T-cell (primary cell): Measurements from ENCODE around the gene GFY. TPM values are rescaled to one million over a fixed set of nuclear protein-coding genes. Genes with fewer than 3 reads are reported as not detected.

ENCODE experiments used
- ATAC-seq, 4 experiments: fragments of 200-7000 bp in 3 of 4; fragments of 150-1000 bp in 1 of 4; cut with Tn5 transposase; replicated peaks in 1 of 4; 1 replicate in 3 of 4; 2 replicates in 1 of 4; pipeline ENCODE4 v1.10.0; 2021; ENCODE audit warnings: moderate library complexity in 3 of 4, mild to moderate bottlenecking in 2 of 4, moderate number of reproducible peaks in 1 of 4
- CTCF ChIA-PET, 2 donors: fragments of 300-600 bp; sonication (Branson Sonifier 250); formaldehyde crosslinking; loops; one replicate each; lab custom pipeline; 2022; ENCODE audit warnings: antibody characterized with exemption in 2 of 2; lab: Charles Lee
- POLR2A ChIA-PET, 2 donors: fragments of 300-600 bp; sonication (Branson Sonifier 250); formaldehyde crosslinking; loops; one replicate each; lab custom pipeline; 2022; ENCODE audit warnings: antibody characterized with exemption in 2 of 2; lab: Charles Lee
- DNase-seq, 35 experiments: peaks; one replicate each; pipeline versions ENCODE4 v3.0.0 to v3.0.0-alpha.2; 2013 to 2023
- H3K27ac ChIP-seq: one replicate; pipeline ENCODE4 v1.5.1; 2013; ENCODE audit warnings: low read length
- H3K27me3 ChIP-seq, 2 experiments: replicated peaks in 1 of 2; 1 replicate in 1 of 2; 2 replicates in 1 of 2; pipeline versions ENCODE4 v1.6.1 to v1.7.0; 2013; ENCODE audit warnings: low read length in 1 of 2, mixed read lengths in 1 of 2; ENCODE audit not compliant: control insufficient read depth in 2 of 2, insufficient read depth in 2 of 2; ENCODE audit errors: extremely low read depth in 1 of 2
- H3K36me3 ChIP-seq, 2 donors: 1 replicate in 1 of 2; 2 replicates in 1 of 2; pipeline versions ENCODE4 v1.6.1 to v1.7.0; 2013; ENCODE audit warnings: low read length in 1 of 2; ENCODE audit not compliant: control insufficient read depth in 2 of 2, insufficient read depth in 1 of 2; ENCODE audit errors: extremely low read depth in 1 of 2
- H3K4me1 ChIP-seq, 2 experiments: 1 replicate in 1 of 2; 2 replicates in 1 of 2; pipeline versions ENCODE4 v1.6.1 to v1.7.0; 2013; ENCODE audit warnings: low read length in 2 of 2, mixed read lengths in 1 of 2; ENCODE audit not compliant: insufficient read depth in 2 of 2, control insufficient read depth in 1 of 2; ENCODE audit errors: extremely low read depth in 1 of 2
- H3K4me3 ChIP-seq, 2 donors: 1 replicate in 1 of 2; 2 replicates in 1 of 2; pipeline versions ENCODE4 v1.5.1 to v1.7.0; 2013; ENCODE audit warnings: mild to moderate bottlenecking in 2 of 2, low read length in 1 of 2, moderate library complexity in 1 of 2; ENCODE audit not compliant: control insufficient read depth in 1 of 2; ENCODE audit errors: extremely low read depth in 1 of 2
- H3K9me3 ChIP-seq: 2 replicates; pipeline ENCODE4 v1.7.0; 2013
- H3K27ac Mint-ChIP-seq, 2 donors: one replicate each; pipeline ENCODE4 v1.8.0; 2020 to 2021; ENCODE audit warnings: mild to moderate bottlenecking in 2 of 2, mixed read lengths in 2 of 2
- H3K27me3 Mint-ChIP-seq, 2 donors: one replicate each; pipeline ENCODE4 v1.8.0; 2021 to 2022; ENCODE audit warnings: mixed read lengths in 2 of 2
- H3K36me3 Mint-ChIP-seq: one replicate; pipeline ENCODE4 v1.8.0; 2021; ENCODE audit warnings: mixed read lengths
- H3K4me1 Mint-ChIP-seq, 3 donors: one replicate each; pipeline ENCODE4 v1.8.0; 2020 to 2022; ENCODE audit warnings: mixed read lengths in 3 of 3, mild to moderate bottlenecking in 1 of 3
- H3K4me3 Mint-ChIP-seq, 3 donors: one replicate each; pipeline ENCODE4 v1.8.0; 2020 to 2022; ENCODE audit warnings: mild to moderate bottlenecking in 3 of 3, mixed read lengths in 3 of 3, moderate library complexity in 3 of 3
- H3K9me3 Mint-ChIP-seq, 3 donors: one replicate each; pipeline ENCODE4 v1.8.0; 2020 to 2022; ENCODE audit warnings: mixed read lengths in 3 of 3
- WGBS: methylation state at CpG from one replicate; pipeline ENCODE4 v1.1.5; 2013; ENCODE audit warnings: missing lambda C conversion rate; ENCODE audit not compliant: insufficient coverage; 5-methylcytosine and 5-hydroxymethylcytosine counted together
- total RNA-seq, 35 experiments: library from RNA in 6 of 35; stranded (reverse) in 6 of 35; fragments of 120-200 nt in 1 of 35; gene quantifications; one replicate each; pipeline versions ENCODE4 v1.2.1 to v1.2.4 and lab custom pipeline; 2013 to 2026

Gene GFY
- total RNA-seq, 5 donors from 2014 or later (not counting 1 experiment from before 2014, with no cell fraction given) = 0.16 TPM; not detected in 4

GRCh38 chr19:49403404-49404187 is 21.6 kb upstream of the GFY start:
- ChIA-PET POLR2A (no interaction called here), CTCF (no interaction called here)
- no peak overlapping the region for H3K4me3 ChIP-seq
- peaks cover 20 to 37% of the 10 kb centered on the region in 2 experiments for H3K4me1 ChIP-seq
- H3K9me3 Mint-ChIP-seq = no peaks in the 10 kb centered on the region
- 94% methylated on average over 2 of the region's 7 CpGs for WGBS
- H3K36me3 ChIP-seq = no peaks in the 10 kb centered on the region
- H3K36me3 Mint-ChIP-seq = no peaks in the 10 kb centered on the region
- peaks cover 0 to 5% of the 10 kb centered on the region in 2 experiments for H3K27me3 ChIP-seq
- H3K27ac ChIP-seq = no peak overlapping the region
- H3K9me3 ChIP-seq = no peaks in the 10 kb centered on the region
- H3K27me3 Mint-ChIP-seq = no peaks in the 10 kb centered on the region
- no peak overlapping the region for H3K4me3 Mint-ChIP-seq
- ATAC-seq (peak in 1 of 4 experiments; percentile 31), DNase-seq (no peak)
- H3K27ac Mint-ChIP-seq = peak overlapping the region in 1 of 2 donors; percentile 27
- peaks cover 27 to 40% (median 32%) of the 10 kb centered on the region in 3 donors for H3K4me1 Mint-ChIP-seq

GRCh38 chr19:49407079-49407478 is 18.1 kb upstream of the GFY start:
- CTCF ChIA-PET = no interaction called here
- Histone ChIP-seq H3K4me3 (no peak overlapping the region), H3K27ac (no peak overlapping the region), H3K4me1 (peaks cover 38 to 63% of the 10 kb centered on the region in 2 experiments), H3K9me3 (no peaks in the 10 kb centered on the region), H3K27me3 (peaks cover 0 to 3% of the 10 kb centered on the region in 2 experiments), H3K36me3 (no peaks in the 10 kb centered on the region)
- no peaks in the 10 kb centered on the region for H3K36me3 Mint-ChIP-seq
- 81% methylated on average over 5 of the region's 7 CpGs for WGBS
- POLR2A ChIA-PET = no interaction called here
- H3K4me3 Mint-ChIP-seq = peak overlapping the region in 1 of 3 donors; percentile 76
- peaks cover 51 to 66% (median 58%) of the 10 kb centered on the region in 3 donors for H3K4me1 Mint-ChIP-seq
- H3K27ac Mint-ChIP-seq = no peak overlapping the region
- ATAC-seq (no peak), DNase-seq (no peak)
- no peaks in the 10 kb centered on the region for H3K27me3 Mint-ChIP-seq
- H3K9me3 Mint-ChIP-seq = no peaks in the 10 kb centered on the region

GRCh38 chr19:49407482-49408015 is 17.6 kb upstream of the GFY start:
- peaks cover 0 to 3% of the 10 kb centered on the region in 2 experiments for H3K27me3 ChIP-seq
- H3K4me3 ChIP-seq = peak overlapping the region in 1 of 2 donors; percentile 18
- Mint-ChIP-seq H3K9me3 (no peaks in the 10 kb centered on the region), H3K27me3 (no peaks in the 10 kb centered on the region), H3K4me3 (peak overlapping the region in 1 of 3 donors; percentile 76), H3K27ac (peak overlapping the region; percentile 77 to 96), H3K36me3 (no peaks in the 10 kb centered on the region), H3K4me1 (peaks cover 56 to 71% (median 62%) of the 10 kb centered on the region in 3 donors)
- H3K4me1 ChIP-seq = peaks cover 42 to 68% of the 10 kb centered on the region in 2 experiments
- WGBS = 84% methylated on average over 12 of the region's 16 CpGs
- POLR2A ChIA-PET = no interaction called here
- H3K36me3 ChIP-seq = no peaks in the 10 kb centered on the region
- H3K9me3 ChIP-seq = no peaks in the 10 kb centered on the region
- DNase-seq (no peak), ATAC-seq (peak in 1 of 4 experiments; percentile 19)
- CTCF ChIA-PET = no interaction called here
- no peak overlapping the region for H3K27ac ChIP-seq

GRCh38 chr19:49408816-49409440 is 16.3 kb upstream of the GFY start:
- Histone ChIP-seq H3K9me3 (no peaks in the 10 kb centered on the region), H3K27me3 (peaks cover 0 to 5% of the 10 kb centered on the region in 2 experiments), H3K36me3 (no peaks in the 10 kb centered on the region), H3K27ac (peak overlapping the region; percentile 65), H3K4me3 (no peak overlapping the region), H3K4me1 (peaks cover 36 to 65% of the 10 kb centered on the region in 2 experiments)
- no peak for DNase-seq
- CTCF ChIA-PET = interaction anchor here (0.5 to 0.6 kb wide), 2 partner anchors 63 to 87 kb away, joined by 3 to 4 read pairs; no protein-coding TSS in a partner anchor
- ATAC-seq = no peak
- Mint-ChIP-seq H3K27me3 (no peaks in the 10 kb centered on the region), H3K36me3 (no peaks in the 10 kb centered on the region), H3K9me3 (no peaks in the 10 kb centered on the region), H3K27ac (peak overlapping the region; percentile 87 to 96), H3K4me3 (peak overlapping the region in 2 of 3 donors; percentile 53 to 76), H3K4me1 (peaks cover 50 to 65% (median 57%) of the 10 kb centered on the region in 3 donors)
- 84% methylated on average over 5 of the region's 8 CpGs for WGBS
- POLR2A ChIA-PET = no interaction called here

GRCh38 chr19:49409441-49410029 is 15.7 kb upstream of the GFY start:
- Mint-ChIP-seq H3K4me3 (peak overlapping the region; percentile 7 to 76 (median 53)), H3K9me3 (no peaks in the 10 kb centered on the region), H3K36me3 (no peaks in the 10 kb centered on the region), H3K27me3 (no peaks in the 10 kb centered on the region), H3K4me1 (peaks cover 50 to 65% (median 57%) of the 10 kb centered on the region in 3 donors), H3K27ac (peak overlapping the region; percentile 87 to 96)
- H3K27me3 ChIP-seq = peaks cover 0 to 8% of the 10 kb centered on the region in 2 experiments
- ChIA-PET CTCF (interaction anchor here in 1 of 2 donors (0.5 kb wide), 1 partner anchor 76 kb away, joined by 4 read pairs; no protein-coding TSS in a partner anchor), POLR2A (no interaction called here)
- WGBS = 32% methylated on average over 3 of the region's 5 CpGs
- no peaks in the 10 kb centered on the region for H3K36me3 ChIP-seq
- ATAC-seq (peak; percentile 60 to 81 (median 74)), DNase-seq (peak in 3 of 35 experiments; percentile 34 to 44 (median 35))
- H3K9me3 ChIP-seq = no peaks in the 10 kb centered on the region
- H3K27ac ChIP-seq = peak overlapping the region; percentile 65
- peaks cover 36 to 65% of the 10 kb centered on the region in 2 experiments for H3K4me1 ChIP-seq
- H3K4me3 ChIP-seq = no peak overlapping the region
